ENCODE data around the gene RNF135.
"Not testable (repeated sequence)": the region's sequence is repeated elsewhere in the genome, so short reads cannot be mapped to it uniquely, and the experiment has no call there.

The RNF135 gene

GRCh38 chr17:30956764-30957374 lies 14.0 kb upstream of the RNF135 start:
- no peak for DNase-seq

DNA sequence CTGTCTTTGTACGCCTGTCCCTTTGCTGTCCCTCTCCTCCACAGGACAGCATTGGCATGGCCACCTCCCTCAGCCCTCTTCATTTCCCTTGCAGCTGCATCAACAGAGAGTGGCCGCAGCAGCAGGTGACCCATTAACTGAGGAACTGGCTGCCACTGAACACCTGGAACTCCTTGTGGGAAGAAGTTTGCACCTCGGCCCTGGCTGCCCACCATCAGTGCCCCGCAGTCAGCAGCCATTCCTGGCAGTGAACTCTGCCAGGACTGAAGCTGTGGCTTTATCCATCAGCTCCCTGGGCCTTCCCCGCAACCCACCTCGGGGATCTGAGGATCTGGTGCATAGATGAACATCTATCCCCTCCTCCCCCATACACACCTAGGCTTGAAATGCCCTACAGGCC lies 13.1 kb upstream of the RNF135 start:
- DNase-seq: no peak

DNA sequence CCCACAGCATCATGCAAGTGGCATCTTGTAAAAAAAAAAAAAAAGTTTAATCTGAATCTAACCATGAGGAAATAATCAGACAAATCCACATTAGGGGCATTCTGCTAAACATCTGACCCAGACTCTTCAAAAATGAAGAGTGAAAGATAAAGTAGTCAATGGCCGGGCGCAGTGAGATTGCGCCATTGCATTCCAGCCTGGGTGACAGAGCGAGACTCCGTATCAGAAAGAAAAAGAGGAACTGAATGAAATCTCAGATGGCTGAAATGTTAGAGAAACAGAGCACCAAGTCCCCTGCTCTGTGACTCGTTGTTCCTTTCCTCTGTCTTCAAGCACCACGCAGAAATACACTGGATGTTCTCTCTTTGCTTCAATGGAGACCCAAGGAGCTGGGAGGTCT lies 12.7 kb upstream of the RNF135 start:
- DNase-seq: no peak

- DNase-seq: no peak
Observed at GRCh38 chr17:30961209-30962188, 9.3 kb upstream of the RNF135 start.

DNA sequence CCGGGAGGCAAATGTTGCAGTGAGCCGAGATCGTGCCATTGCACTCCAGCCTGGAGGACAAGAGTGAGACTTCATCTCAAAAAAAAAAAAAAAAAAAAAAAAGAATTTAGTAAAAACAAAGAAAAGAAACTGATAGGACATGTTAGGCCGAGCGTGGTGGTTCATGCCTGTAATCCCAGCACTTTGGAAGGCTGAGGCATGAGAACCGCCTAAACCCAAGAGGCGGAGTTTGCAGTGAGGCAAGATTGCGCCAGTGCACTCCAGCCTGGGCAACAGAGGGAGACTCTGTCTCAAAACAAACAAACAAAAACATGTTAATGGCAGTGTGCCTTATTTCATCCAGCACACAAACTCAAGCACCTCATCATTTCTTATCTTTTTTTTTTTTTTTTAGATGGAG lies 6.5 kb upstream of the RNF135 start:
- not testable (repeated sequence) for DNase-seq

GRCh38 chr17:30964876-30965275 lies 6.0 kb upstream of the RNF135 start:
- no peak for DNase-seq

DNA sequence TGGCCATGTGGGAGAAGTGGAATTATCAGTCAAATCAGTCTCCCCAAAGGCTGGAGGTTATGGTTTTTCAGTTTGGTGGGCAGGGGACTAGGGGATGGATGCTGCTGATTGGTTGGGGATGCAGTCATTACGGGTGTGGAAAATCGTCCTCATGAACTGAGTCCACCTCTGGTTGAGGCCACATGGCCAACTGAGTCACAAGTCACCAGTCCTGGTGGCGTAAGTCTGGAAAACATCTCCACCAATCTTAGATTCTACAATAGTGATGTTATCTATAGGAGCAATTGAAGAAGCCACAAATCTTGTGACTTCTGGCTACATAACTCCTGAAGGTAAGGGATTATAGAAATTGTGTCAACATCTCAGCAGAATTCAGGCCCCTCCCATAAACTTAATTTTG lies 5.2 kb upstream of the RNF135 start:
- no peak for DNase-seq

DNA sequence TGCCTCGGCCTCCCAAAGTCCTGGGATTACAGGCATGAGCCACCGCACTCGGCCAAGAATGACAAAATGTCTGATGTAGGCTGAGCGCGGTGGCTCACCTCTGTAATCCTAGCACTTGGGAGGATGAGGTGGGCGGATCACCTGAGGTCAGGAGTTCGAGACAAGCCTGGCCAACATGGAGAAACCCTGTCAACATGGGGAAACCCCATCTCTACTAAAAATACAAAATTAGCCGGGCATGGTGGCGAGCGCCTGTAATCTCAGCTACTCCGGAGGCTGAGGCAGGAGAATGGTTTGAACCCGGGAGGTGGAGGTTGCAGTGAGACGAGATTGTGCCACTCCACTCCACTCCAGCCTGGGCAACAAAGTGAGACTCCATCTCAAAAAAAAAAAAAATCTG lies 2.9 kb upstream of the RNF135 start:
- DNase-seq: not testable (repeated sequence)

GRCh38 chr17:30969989-30970830 lies 629 bp upstream of the RNF135 start:
- peak; percentile 34 for DNase-seq

- no peak for DNase-seq
Observed at GRCh38 chr17:30975042-30975820, 4.4 kb downstream of the RNF135 start.

GRCh38 chr17:30979919-30980318 lies 9.1 kb downstream of the RNF135 start:
- not testable (repeated sequence) for DNase-seq

DNA sequence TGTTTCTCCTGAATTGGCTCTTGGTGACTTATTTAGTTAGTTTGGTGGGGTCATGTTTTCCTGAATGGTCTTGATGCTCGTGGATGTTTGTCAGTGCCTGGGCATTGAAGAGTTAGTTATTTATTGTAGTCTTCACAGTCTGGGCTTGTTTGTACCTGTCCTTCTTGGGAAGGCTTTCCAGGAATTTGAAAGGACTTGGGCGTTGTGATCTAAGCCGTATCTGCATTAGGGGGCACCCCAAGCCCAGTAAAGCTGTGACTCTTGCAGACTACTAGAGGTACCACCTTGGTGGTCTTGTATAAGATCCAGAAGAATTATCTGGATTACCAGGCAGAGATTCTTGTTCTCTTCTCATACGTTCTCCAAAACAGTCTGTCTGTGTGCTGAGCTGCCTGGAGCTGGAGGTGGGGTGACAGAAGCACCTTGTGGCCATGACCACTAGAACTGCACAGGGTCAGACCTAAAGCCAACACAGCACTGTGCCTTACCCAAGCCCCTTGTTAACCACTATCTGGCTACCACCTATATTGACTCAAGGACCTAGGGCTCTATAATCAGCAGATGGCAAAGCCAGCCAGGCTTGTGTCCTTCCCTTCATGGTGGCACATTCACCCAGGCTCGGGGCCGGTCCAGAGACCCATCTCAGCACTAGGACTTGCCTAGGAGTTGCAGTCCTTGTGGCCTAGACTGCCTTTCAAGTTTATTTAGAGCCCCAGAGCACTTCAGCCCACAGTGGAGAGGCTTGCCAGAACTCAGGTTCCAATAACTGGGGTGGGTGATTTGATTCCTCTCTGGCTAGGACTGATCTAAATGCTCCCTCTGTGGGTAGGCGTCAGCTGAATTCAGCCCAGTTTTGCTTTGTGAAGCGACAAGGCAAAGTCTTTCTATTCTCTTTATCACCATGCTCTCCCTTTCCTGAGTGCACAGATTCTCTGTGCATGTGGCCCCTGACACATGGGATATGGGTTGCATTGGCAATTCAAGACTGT lies 11.0 kb downstream of the RNF135 start:
- DNase-seq: no peak

- no peak for DNase-seq
Observed at GRCh38 chr17:30982855-30983254, 12.0 kb downstream of the RNF135 start.

DNA sequence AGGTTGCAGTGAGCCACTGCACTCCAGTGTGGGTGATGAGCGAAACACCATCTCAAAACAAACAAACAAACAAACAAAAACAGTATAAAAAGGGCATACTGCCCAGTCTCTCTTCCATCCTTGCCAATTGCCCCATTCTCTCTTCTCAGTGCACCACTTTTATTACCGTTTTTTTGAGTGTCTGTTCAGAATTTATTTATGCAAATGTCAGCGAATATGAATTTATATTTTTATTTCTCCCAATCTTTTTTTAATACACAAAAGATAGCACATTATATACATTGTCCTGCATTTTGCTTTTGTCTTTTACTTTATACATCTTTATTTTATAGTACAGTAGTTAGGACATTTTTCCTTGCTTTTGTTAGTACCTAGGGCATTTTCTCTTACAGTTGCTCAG lies 19.6 kb downstream of the RNF135 start:
- no peak for DNase-seq

GRCh38 chr17:30992551-30992950 lies 21.7 kb downstream of the RNF135 start:
- no peak for DNase-seq

- DNase-seq: no peak
Observed at GRCh38 chr17:30995347-30995746, 24.5 kb downstream of the RNF135 start.

- DNase-seq: no peak
Observed at GRCh38 chr17:30996486-30996885, 25.6 kb downstream of the RNF135 start.

- no peak for DNase-seq
Observed at GRCh38 chr17:30997270-30997669, 26.4 kb downstream of the RNF135 start.

DNA sequence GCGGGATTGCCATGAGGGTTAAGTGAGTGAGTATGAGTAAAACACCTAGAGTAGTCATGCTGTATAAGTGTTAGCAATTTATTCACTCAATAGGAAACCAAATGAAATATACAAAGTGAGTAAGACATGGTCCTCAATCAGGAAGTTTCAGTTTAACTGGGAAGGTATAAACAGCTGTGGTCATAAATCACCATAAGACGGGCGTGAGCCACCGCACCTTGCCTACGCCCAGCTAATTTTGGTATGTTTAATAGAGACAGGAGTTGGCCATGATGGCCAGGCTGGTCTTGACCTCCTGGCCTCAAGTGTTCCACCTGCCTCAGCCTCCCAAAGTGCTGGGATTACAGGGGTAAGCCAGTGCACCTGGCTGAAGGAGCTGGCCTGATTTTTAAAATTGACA lies 27.0 kb downstream of the RNF135 start:
- no peak for DNase-seq

DNA sequence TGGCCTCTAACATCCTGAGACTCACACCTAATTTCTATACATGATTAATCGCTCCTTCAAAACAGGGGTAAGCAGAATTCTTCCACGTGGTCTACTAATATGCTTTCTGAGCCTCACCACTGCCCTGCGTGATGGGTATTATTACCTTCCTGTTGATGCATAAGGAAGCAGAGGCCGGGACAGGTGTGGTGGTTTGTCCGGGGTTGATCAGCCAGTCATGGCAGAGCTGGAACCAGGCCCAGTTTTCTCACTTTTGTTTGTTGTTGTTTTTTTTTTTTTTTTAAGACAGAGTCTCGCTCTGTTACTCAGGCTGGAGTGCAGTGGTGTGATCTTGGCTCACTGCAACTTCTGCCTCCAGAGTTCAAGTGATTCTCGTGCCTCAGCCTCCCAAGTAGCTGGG lies 31.2 kb downstream of the RNF135 start:
- DNase-seq: no peak

DNA sequence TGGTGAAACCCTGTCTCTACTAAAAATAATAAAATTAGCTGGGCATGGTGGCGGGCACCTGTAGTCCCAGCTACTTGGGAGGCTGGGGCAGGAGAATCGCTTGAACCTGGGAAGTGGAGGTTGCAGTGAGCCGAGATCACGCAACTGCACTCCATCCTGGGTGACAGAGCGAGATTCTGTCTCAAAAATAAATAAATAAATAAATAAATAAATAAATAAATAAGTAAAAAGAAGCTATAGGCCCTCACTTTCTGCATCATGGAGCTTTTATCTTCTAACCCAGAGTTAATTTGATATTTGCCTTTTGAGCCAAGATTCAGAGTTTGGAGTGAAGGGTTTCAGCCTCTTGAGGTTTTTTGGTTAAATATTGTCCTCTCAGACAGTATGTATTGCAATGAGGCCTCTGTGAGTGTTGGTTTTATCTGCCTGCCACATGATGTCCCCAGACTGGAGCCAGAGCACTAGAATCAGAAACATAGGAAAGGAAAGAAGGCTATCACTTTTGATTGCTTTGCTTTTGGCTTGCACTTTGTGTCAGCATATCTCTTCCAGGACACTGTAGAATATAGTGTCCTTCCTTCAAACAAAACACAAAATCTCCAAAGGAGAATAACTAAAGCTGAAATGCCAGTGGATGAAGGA lies 32.5 kb downstream of the RNF135 start:
- DNase-seq: no peak

Measured in left hindlimb (tissue), 1 donor.